BJ (cell line): ENCODE results near the gene SQSTM1. TPM values are rescaled to one million over a fixed set of nuclear protein-coding genes. Genes with fewer than 3 reads are reported as not detected.

Experiments used
- CTCF ChIA-PET: fragments of 350-600 bp; formaldehyde crosslinking; extraction: SDS; loops from one replicate; lab custom pipeline; 2021; ENCODE audit warnings: antibody characterized with exemption, inconsistent platforms; lab: Yijun Ruan, JAX
- POLR2A ChIA-PET: fragments of 300-600 bp; sonication (Branson Sonifier 250); formaldehyde crosslinking; extraction: SDS; loops from one replicate; lab custom pipeline; 2021; ENCODE audit warnings: antibody characterized with exemption; lab: Charles Lee
- DNase-seq: peaks from one replicate; pipeline ENCODE4 v3.0.0-alpha.2; 2011; ENCODE audit warnings: low read depth
- H3K27me3 ChIP-seq: 2 replicates; pipeline ENCODE4 v1.6.0; 2011; ENCODE audit warnings: low read length; ENCODE audit not compliant: control insufficient read depth, insufficient read depth
- H3K36me3 ChIP-seq: 2 replicates; pipeline ENCODE4 v1.5.1; 2011; ENCODE audit warnings: low read length; ENCODE audit not compliant: control insufficient read depth, insufficient read depth
- H3K4me3 ChIP-seq: 2 replicates; pipeline ENCODE4 v1.5.1; 2011; ENCODE audit warnings: low read depth, mild to moderate bottlenecking, control low read depth, low read length
- polyA plus RNA-seq: library from polyadenylated mRNA; depleted of rRNA; stranded (reverse); fragments of >200 nt; gene quantifications from 2 replicates; pipeline ENCODE4 v1.2.3, GENCODE V29; 2011
- TF ChIP-seq, protein P1 (sequence below): IDR thresholded peaks from 2 replicates; pipeline ENCODE4 v1.5.1; 2011; ENCODE audit warnings: low read depth, mild to moderate bottlenecking, control low read depth, inconsistent platforms, low read length, moderate library complexity; ENCODE audit not compliant: insufficient read depth

SQSTM1 gene
- polyA plus RNA-seq, 1 experiment: 307 TPM

DNA sequence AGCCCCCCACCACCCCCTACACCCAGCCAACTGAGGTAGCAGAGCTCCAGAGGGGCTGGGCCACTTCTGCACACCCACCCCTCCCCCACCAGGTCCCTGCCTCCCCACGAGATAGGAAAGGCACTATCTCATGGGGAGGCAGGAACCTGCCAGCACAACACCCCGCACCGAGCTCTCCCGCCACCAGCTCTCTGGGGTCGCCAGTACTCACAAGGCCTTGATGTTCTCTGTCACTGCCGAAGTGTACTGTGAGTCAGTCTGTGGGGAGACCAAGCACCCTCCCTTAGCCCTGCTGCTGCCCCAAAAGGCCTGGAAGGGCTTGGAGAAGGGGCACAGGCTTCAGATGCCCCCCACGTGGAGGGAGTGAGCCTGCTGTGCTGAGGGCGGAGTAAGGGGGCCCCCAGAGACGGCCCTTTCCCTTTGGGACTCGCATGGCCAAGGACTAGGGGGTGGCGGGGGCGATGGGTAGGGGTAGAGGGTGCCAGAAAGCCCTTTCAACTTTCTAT, 20.0 kb upstream of the SQSTM1 start:
- peaks cover 44% of the 10 kb centered on the region for H3K36me3 ChIP-seq
- CTCF ChIA-PET: interaction anchor here (1.0 kb wide), 1 partner anchor 56 kb away, joined by 3 read pairs; no protein-coding TSS in a partner anchor

GRCh38 chr5:179801304-179802206, 19.1 kb upstream of the SQSTM1 start:
- ChIA-PET POLR2A (no interaction called here), CTCF (interaction anchor here (0.6 to 1.8 kb wide), 7 partner anchors 7 to 105 kb away, joined by 3 to 4 read pairs (median 3); partner anchors contain the start of gene LTC4S)
- Histone ChIP-seq H3K27me3 (no peaks in the 10 kb centered on the region), H3K4me3 (no peak overlapping the region), H3K36me3 (peaks cover 44% of the 10 kb centered on the region)
- DNase-seq: no peak
- TF ChIP-seq, protein P1, sequence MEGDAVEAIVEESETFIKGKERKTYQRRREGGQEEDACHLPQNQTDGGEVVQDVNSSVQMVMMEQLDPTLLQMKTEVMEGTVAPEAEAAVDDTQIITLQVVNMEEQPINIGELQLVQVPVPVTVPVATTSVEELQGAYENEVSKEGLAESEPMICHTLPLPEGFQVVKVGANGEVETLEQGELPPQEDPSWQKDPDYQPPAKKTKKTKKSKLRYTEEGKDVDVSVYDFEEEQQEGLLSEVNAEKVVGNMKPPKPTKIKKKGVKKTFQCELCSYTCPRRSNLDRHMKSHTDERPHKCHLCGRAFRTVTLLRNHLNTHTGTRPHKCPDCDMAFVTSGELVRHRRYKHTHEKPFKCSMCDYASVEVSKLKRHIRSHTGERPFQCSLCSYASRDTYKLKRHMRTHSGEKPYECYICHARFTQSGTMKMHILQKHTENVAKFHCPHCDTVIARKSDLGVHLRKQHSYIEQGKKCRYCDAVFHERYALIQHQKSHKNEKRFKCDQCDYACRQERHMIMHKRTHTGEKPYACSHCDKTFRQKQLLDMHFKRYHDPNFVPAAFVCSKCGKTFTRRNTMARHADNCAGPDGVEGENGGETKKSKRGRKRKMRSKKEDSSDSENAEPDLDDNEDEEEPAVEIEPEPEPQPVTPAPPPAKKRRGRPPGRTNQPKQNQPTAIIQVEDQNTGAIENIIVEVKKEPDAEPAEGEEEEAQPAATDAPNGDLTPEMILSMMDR: peak; percentile 68

More for the DNA sequence above, 20.0 kb upstream of the SQSTM1 start:
- TF ChIP-seq, protein P1: no peak
- POLR2A ChIA-PET: no interaction called here
- no peak for DNase-seq
- Histone ChIP-seq H3K4me3 (no peak overlapping the region), H3K27me3 (no peaks in the 10 kb centered on the region)

DNA sequence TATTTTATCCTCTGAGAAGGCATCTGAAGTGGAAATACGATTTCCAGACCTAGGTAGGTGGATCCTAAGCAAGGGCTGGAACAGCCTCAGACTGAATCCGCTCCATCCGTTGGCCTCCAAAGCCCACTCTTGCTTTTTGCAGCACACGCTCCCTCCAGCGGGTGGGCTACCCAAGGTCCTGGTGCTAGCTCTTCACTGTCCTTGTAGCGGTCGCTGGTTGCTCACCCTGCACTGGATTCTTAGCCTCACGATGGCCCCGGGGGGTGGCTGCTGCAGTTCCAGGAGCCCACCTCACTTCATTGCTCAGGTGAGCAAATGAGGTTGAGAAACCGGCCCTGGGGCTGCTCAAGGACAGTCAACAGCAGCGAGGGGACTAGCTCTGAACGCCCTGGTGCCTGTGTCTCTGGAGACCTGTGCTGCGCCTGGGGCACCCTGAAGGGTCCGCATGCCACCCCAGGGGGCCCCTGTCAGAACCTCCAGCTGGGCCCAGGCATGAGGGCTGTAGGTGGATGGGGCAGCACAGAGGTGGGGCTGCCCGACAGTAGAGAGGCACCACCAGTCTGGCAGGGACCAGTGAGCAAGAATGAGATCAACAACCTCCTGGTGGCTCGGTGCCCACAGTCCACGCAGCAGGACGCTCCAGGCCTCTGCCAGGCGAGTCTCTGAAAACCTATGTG, 18.4 kb upstream of the SQSTM1 start:
- no peak for DNase-seq
- ChIA-PET POLR2A (no interaction called here), CTCF (interaction anchor here (0.6 to 1.8 kb wide), 5 partner anchors 8 to 104 kb away, joined by 3 to 4 read pairs (median 4); partner anchors contain the start of gene LTC4S)
- H3K27me3 ChIP-seq: no peaks in the 10 kb centered on the region
- peaks cover 41% of the 10 kb centered on the region for H3K36me3 ChIP-seq
- TF ChIP-seq, protein P1: no peak
- no peak overlapping the region for H3K4me3 ChIP-seq

DNA sequence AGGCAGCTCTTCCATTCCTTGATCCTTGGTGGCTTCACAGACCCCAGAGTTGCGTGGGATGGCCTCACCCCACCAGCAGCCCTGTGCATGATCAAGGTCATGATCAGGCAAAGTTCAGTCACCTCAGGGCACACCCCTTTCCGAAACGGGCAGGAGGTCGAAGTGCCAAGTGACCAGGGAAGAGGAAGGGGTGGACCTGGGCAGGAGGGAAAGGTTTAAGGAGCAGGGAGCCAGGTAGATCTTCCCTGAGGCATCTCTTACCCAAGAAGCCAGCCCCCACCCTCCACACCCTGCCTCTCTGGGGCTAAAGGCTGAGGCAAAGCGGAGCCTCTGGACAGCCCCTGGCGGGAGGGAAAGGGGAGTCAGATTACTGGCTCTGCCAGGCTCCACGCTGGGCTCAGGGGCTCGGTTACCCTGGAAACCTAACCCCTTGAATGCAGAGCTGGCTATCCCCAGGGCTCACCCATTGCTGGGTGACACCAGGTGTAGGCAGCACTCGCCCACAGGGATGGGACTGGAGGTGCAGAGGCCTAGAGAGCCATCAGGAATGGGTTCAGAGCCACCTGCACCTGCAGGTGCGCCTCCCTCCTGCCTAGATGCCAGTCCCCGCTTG, 17.6 kb upstream of the SQSTM1 start:
- DNase-seq: no peak
- CTCF ChIA-PET: interaction anchor here (1.2 to 1.8 kb wide), 2 partner anchors 9 to 41 kb away, joined by 4 read pairs; partner anchors contain the start of gene LTC4S
- TF ChIP-seq, protein P1: no peak
- POLR2A ChIA-PET: no interaction called here
- no peaks in the 10 kb centered on the region for H3K27me3 ChIP-seq
- no peak overlapping the region for H3K4me3 ChIP-seq
- H3K36me3 ChIP-seq: peaks cover 37% of the 10 kb centered on the region
